Neuronal stem cell (in vitro differentiated cells): Measurements from ENCODE around the gene SMYD4.

Source experiments
- DNase-seq: peaks from one replicate; pipeline ENCODE4 v3.0.0-alpha.2; 2013; ENCODE audit warnings: low spot score
- H2AFZ ChIP-seq: one replicate; pipeline ENCODE4 v1.6.1; 2013; ENCODE audit warnings: mild to moderate bottlenecking, low read length, inconsistent platforms
- H2AK5ac ChIP-seq: 2 replicates; pipeline ENCODE4 v1.6.1; 2013; ENCODE audit warnings: low read depth, mild to moderate bottlenecking, inconsistent platforms, low read length, moderate library complexity, mixed read lengths
- H2BK120ac ChIP-seq: 2 replicates; pipeline ENCODE4 v1.6.1; 2013; ENCODE audit warnings: low read depth, mild to moderate bottlenecking, inconsistent platforms, low read length, moderate library complexity, mixed read lengths
- H2BK12ac ChIP-seq: one replicate; pipeline ENCODE4 v1.6.1; 2013; ENCODE audit warnings: low read length, inconsistent platforms
- H2BK15ac ChIP-seq: 2 replicates; pipeline ENCODE4 v1.6.1; 2013; ENCODE audit warnings: mild to moderate bottlenecking, low read length, inconsistent platforms, mixed read lengths
- H2BK5ac ChIP-seq: one replicate; pipeline ENCODE4 v1.6.1; 2013; ENCODE audit warnings: inconsistent platforms, mild to moderate bottlenecking, low read length, moderate library complexity
- H3K14ac ChIP-seq: one replicate; pipeline ENCODE4 v1.6.1; 2013; ENCODE audit warnings: low read length, inconsistent platforms
- H3K18ac ChIP-seq: 2 replicates; pipeline ENCODE4 v1.6.1; 2013; ENCODE audit warnings: low read length, inconsistent platforms
- H3K23ac ChIP-seq: 2 replicates; pipeline ENCODE4 v1.6.1; 2013; ENCODE audit warnings: low read depth, mild to moderate bottlenecking, mixed read lengths, low read length, inconsistent platforms; ENCODE audit not compliant: poor library complexity
- H3K27ac ChIP-seq: replicated peaks from 3 replicates; pipeline ENCODE4 v1.5.1; 2013; ENCODE audit warnings: low read length, inconsistent platforms
- H3K27me3 ChIP-seq, 3 experiments: 2 replicates each; pipeline ENCODE4 v1.6.1; 2013; ENCODE audit warnings: low read length in 3 of 3, mild to moderate bottlenecking in 2 of 3, inconsistent platforms in 1 of 3, low read depth in 1 of 3, mixed read lengths in 1 of 3, moderate library complexity in 1 of 3; ENCODE audit not compliant: control insufficient read depth in 3 of 3, insufficient read depth in 3 of 3
- H3K36me3 ChIP-seq, 2 donors: replicated peaks in 1 of 2; 2 replicates each; pipeline ENCODE4 v1.6.1; 2013; ENCODE audit warnings: low read length in 2 of 2; ENCODE audit not compliant: control insufficient read depth in 2 of 2, insufficient read depth in 2 of 2
- H3K4ac ChIP-seq: 2 replicates; pipeline ENCODE4 v1.6.1; 2013; ENCODE audit warnings: inconsistent platforms, mild to moderate bottlenecking, low read length, moderate library complexity
- H3K4me1 ChIP-seq, 2 donors: 1 replicate in 1 of 2; 2 replicates in 1 of 2; pipeline ENCODE4 v1.6.1; 2013; ENCODE audit warnings: low read length in 2 of 2, low read depth in 1 of 2; ENCODE audit not compliant: control insufficient read depth in 2 of 2, insufficient read depth in 1 of 2
- H3K4me2 ChIP-seq: one replicate; pipeline ENCODE4 v1.6.1; 2013; ENCODE audit warnings: mild to moderate bottlenecking, low read length, inconsistent platforms; ENCODE audit not compliant: insufficient read depth, poor library complexity, severe bottlenecking
- H3K4me3 ChIP-seq, 2 donors: 2 replicates each; pipeline ENCODE4 v1.5.1; 2013; ENCODE audit warnings: low read length in 2 of 2, mild to moderate bottlenecking in 2 of 2, inconsistent platforms in 1 of 2, moderate library complexity in 1 of 2
- H3K79me1 ChIP-seq: one replicate; pipeline ENCODE4 v1.6.1; 2013; ENCODE audit warnings: low read depth, mild to moderate bottlenecking, inconsistent platforms, low read length, moderate library complexity
- H3K9ac ChIP-seq: one replicate; pipeline ENCODE4 v1.6.1; 2013; ENCODE audit warnings: mild to moderate bottlenecking, low read depth, low read length, inconsistent platforms; ENCODE audit not compliant: poor library complexity
- H3K9me3 ChIP-seq, 2 donors: replicated peaks in 1 of 2; 2 replicates each; pipeline versions ENCODE3 to v1.6.1; 2013; ENCODE audit warnings: low read length in 2 of 2, mild to moderate bottlenecking in 2 of 2, inconsistent platforms in 1 of 2, low read depth in 1 of 2, mixed read lengths in 1 of 2, moderate library complexity in 1 of 2; ENCODE audit not compliant: control insufficient read depth in 2 of 2, insufficient read depth in 1 of 2
- H4K8ac ChIP-seq: one replicate; pipeline ENCODE4 v1.6.1; 2013; ENCODE audit warnings: low read depth, mild to moderate bottlenecking, inconsistent platforms, low read length, moderate library complexity
- H4K91ac ChIP-seq: one replicate; pipeline ENCODE4 v1.6.1; 2013; ENCODE audit warnings: low read length, low read depth, mild to moderate bottlenecking, inconsistent platforms; ENCODE audit not compliant: poor library complexity
- WGBS, 2 donors: extraction: QIAGEN DNeasy Blood & Tissue Kit; methylation state at CpG; one replicate each; pipeline ENCODE4 v1.1.7; 2013; ENCODE audit warnings: missing lambda C conversion rate in 2 of 2, mixed read lengths in 1 of 2; ENCODE audit not compliant: insufficient read length in 2 of 2, insufficient replicate concordance in 1 of 2; ENCODE audit errors: extremely low coverage in 2 of 2; 5-methylcytosine and 5-hydroxymethylcytosine counted together

Gene SMYD4

DNA sequence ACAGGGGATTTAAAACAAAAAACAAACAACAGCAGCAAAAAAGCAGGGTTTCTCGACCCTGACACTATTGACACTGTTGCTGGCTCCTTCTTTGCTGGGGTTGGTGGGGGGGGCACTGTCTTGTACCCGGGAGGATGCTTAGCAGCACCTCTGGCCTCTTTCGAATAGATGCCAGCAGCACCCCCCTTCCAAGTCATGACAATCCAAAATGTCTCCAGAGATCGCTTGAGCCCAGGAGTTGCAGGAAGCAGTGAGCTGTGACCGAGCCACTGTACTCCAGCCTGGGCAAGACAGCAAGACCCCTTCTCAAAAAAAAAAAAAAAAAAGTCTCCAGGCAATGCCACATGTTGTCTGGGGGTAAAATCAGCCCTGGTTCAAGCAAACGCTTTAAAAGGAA is 47.5 kb downstream of the SMYD4 start:
- Histone ChIP-seq H2BK120ac (no peak overlapping the region), H2BK15ac (no peak overlapping the region), H3K18ac (no peak overlapping the region), H3K9ac (no peak overlapping the region), H4K8ac (no peak overlapping the region), H3K9me3 (no peaks in the 10 kb centered on the region), H3K27me3 (no peaks in the 10 kb centered on the region), H3K23ac (no peak overlapping the region), H3K4ac (no peak overlapping the region), H3K79me1 (no peaks in the 10 kb centered on the region), H3K4me2 (no peak overlapping the region), H3K36me3 (peaks cover 41 to 86% of the 10 kb centered on the region in 2 donors), H3K4me1 (no peaks in the 10 kb centered on the region), H2AFZ (no peak overlapping the region), H2AK5ac (no peak overlapping the region), H3K4me3 (no peak overlapping the region), H4K91ac (no peak overlapping the region), H3K27ac (no peak overlapping the region), H3K14ac (no peak overlapping the region), H2BK12ac (no peak overlapping the region), H2BK5ac (no peak overlapping the region)
- DNase-seq, result no peak
- WGBS, 2 donors, result no CpG with 5 or more reads among the region's 6 CpGs

- no peak overlapping the region for H3K14ac ChIP-seq
Observed at GRCh38 chr17:1779571-1780131, 50.1 kb downstream of the SMYD4 start.

GRCh38 chr17:1776857-1777256 is 52.8 kb downstream of the SMYD4 start:
- H3K36me3 ChIP-seq, result peaks cover 26 to 60% of the 10 kb centered on the region in 2 donors
- H3K27me3 ChIP-seq, result no peaks in the 10 kb centered on the region
- H3K4ac ChIP-seq, result no peak overlapping the region
- no peak overlapping the region for H3K18ac ChIP-seq
- H3K9me3 ChIP-seq, result no peaks in the 10 kb centered on the region
- H3K4me3 ChIP-seq, result no peak overlapping the region
- no peak for DNase-seq
- H3K27ac ChIP-seq, result no peak overlapping the region
- no peak overlapping the region for H3K9ac ChIP-seq
- no peak overlapping the region for H3K23ac ChIP-seq
- no peak overlapping the region for H2BK15ac ChIP-seq
- H2BK5ac ChIP-seq, result no peak overlapping the region
- H2AFZ ChIP-seq, result no peak overlapping the region
- H3K14ac ChIP-seq, result no peak overlapping the region
- no peaks in the 10 kb centered on the region for H3K79me1 ChIP-seq
- H3K4me1 ChIP-seq, result no peaks in the 10 kb centered on the region
- H2AK5ac ChIP-seq, result no peak overlapping the region
- H4K91ac ChIP-seq, result no peak overlapping the region
- no CpG with 5 or more reads among the region's 7 CpGs for WGBS, 2 donors
- H2BK12ac ChIP-seq, result no peak overlapping the region
- no peak overlapping the region for H2BK120ac ChIP-seq
- H3K4me2 ChIP-seq, result no peak overlapping the region
- H4K8ac ChIP-seq, result no peak overlapping the region

More at GRCh38 chr17:1779571-1780131, 50.1 kb downstream of the SMYD4 start:
- no peak overlapping the region for H3K4me3 ChIP-seq
- H4K91ac ChIP-seq, result no peak overlapping the region
- no peak overlapping the region for H2BK5ac ChIP-seq
- H2AFZ ChIP-seq, result no peak overlapping the region
- H3K9me3 ChIP-seq, result no peaks in the 10 kb centered on the region
- no peak for DNase-seq
- H2AK5ac ChIP-seq, result no peak overlapping the region
- H4K8ac ChIP-seq, result no peak overlapping the region
- H3K4me1 ChIP-seq, result no peaks in the 10 kb centered on the region
- no peak overlapping the region for H2BK120ac ChIP-seq
- no peak overlapping the region for H3K18ac ChIP-seq
- H3K4me2 ChIP-seq, result no peak overlapping the region
- WGBS, 2 donors, result no CpG with 5 or more reads among the region's 8 CpGs
- H3K36me3 ChIP-seq, result peaks cover 47 to 85% of the 10 kb centered on the region in 2 donors
- no peak overlapping the region for H3K4ac ChIP-seq
- no peaks in the 10 kb centered on the region for H3K79me1 ChIP-seq
- H3K27me3 ChIP-seq, result no peaks in the 10 kb centered on the region
- no peak overlapping the region for H3K27ac ChIP-seq
- H3K9ac ChIP-seq, result no peak overlapping the region
- H2BK15ac ChIP-seq, result no peak overlapping the region
- H2BK12ac ChIP-seq, result no peak overlapping the region
- H3K23ac ChIP-seq, result no peak overlapping the region

DNA sequence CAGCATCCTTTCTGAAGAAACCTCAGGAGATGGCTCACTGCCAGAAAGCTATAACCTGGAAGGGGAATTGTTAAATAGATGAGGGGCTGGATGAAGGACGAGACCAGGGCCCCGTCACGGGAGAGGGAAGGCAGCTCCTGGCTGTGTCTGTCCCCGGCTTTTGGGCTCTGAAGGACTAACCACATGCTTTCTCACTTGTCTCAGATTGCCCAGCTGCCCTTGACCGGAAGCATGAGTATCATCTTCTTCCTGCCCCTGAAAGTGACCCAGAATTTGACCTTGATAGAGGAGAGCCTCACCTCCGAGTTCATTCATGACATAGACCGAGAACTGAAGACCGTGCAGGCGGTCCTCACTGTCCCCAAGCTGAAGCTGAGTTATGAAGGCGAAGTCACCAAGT is 53.4 kb downstream of the SMYD4 start:
- Histone ChIP-seq H3K4me3 (no peak overlapping the region), H4K8ac (no peak overlapping the region), H3K4me1 (no peaks in the 10 kb centered on the region), H3K18ac (no peak overlapping the region), H3K23ac (no peak overlapping the region), H2AFZ (no peak overlapping the region), H2BK120ac (no peak overlapping the region), H2BK15ac (no peak overlapping the region), H3K79me1 (no peaks in the 10 kb centered on the region), H3K4ac (no peak overlapping the region), H3K9ac (no peak overlapping the region), H3K4me2 (no peak overlapping the region), H2BK12ac (no peak overlapping the region), H3K14ac (no peak overlapping the region), H3K36me3 (peaks cover 26 to 54% of the 10 kb centered on the region in 2 donors), H4K91ac (no peak overlapping the region), H3K27ac (no peak overlapping the region), H2BK5ac (no peak overlapping the region), H2AK5ac (no peak overlapping the region), H3K9me3 (no peaks in the 10 kb centered on the region), H3K27me3 (no peaks in the 10 kb centered on the region)
- no peak for DNase-seq
- no CpG with 5 or more reads among the region's 10 CpGs for WGBS, 2 donors
